ENCODE results near the gene CEACAM16.
A peak's percentile ranks its signal among the peaks of the same experiment; 100 is the strongest.

CEACAM16 gene

DNA sequence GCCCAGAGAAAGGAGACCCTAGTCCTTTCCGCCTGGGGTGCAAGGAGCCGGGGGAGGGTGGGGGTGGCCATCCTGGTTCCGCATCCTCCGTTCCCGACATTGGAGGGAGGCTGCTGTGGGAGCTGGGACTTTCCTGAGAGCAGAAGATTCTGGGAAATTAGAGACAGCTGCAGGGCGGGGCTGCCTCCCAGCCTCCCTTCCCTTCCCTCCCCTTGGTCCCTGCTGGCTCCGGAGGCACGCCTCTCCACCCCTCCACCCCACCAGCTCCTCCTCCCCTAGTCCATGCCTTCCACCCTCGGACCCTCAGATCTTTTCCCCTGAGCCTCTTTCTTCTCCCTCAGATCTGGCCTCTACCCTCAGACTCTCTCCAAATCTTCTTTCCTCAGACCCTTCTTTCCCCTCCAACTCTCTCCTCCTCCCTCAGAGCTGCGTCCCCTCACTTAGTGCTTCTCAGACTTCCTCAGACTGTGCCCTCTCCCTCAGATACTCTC, 46.4 kb downstream of the CEACAM16 start:
- DNase-seq (ENCODE audit: low read depth in 1 of 2, low spot score in 1 of 2), result no peak

DNA sequence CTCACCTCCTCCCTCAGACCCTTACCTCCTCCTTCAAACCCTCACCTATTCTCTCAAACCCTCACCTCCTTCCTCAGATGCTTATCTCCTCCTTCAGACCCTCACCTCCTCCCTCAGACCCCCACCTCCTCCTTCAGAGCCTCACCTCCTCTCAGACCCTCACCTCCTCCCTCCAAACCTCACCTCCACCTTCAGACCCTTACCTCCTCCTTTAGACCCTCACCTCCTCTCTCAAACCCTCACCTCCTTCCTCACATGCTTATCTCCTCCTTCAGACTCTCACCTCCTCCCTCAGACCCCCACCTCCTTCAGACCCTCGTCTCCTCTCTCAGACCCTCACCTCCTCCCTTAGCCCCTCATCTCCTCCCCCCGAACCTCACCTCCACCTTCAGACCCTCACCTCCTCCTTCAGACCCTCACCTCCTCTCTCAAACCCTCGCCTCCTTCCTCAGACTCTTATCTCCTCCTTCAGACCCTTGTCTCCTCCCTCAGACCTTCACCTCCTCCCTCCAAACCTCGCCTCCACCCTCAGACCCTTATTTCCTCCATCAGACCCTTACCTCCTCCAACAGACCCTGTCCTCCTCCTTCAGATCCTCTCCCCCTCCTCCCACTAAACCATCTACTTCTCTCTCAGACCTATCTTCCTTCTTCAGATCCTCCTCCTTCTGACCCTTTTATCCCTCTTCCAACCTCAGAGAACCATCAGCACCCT, 47.1 kb downstream of the CEACAM16 start:
- no peak for DNase-seq (ENCODE audit: low read depth in 1 of 2, low spot score in 1 of 2)

DNA sequence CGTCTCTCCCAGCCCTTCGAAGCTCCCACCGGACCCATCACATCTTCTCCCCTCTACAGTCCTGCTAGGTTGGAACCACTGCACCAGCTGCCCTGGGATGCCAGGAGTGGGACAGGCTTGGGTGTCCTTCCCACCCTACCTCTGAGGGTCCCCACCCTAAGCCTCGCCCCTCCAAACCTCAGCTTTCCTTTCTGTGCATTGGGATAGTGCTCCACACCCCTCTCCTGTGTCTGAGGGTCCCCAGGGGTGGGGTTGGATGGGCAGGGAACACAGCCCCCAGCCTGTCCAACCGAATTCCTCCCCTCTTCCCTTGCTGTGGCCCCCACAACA, 47.6 kb downstream of the CEACAM16 start:
- no peak for DNase-seq (ENCODE audit: low read depth in 1 of 2, low spot score in 1 of 2)

DNA sequence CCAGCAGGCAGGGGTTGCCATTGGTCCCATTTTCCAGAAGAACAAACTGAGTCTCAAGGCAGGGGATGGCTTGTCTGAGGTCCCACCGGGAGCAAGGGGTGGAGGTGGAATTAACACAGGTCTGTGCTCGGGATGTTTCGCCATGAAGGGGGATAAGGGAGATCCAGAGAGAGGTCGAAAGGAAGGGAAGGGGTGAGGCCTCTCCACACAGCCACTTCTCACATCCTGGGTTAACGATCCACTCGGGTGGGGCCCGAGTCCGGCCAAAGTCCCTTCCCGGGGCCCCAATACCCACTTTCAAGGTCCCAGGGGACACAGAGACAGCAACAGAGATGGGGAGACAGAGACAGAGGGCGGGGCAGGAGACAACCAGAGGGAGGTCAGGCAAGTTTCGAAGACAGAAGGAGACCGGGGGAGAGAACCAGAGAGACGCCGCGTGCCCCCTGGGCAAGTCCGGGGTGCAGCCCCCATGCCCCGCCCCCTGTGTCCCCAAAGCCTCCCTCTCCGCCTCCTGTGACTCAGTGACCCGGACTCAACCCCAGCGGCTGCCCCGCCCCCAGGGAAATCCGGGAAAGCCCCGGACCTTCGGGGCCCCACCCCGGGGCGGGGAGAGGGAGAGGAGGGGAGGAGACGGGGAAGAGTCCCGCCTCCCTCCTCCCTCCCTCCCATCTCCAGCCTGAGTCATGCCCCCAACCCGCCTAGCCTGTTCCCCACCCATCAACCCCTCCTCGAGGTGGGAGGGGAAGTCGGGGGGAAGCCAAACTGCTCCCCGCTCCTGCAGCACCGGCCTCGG, 48.2 kb downstream of the CEACAM16 start:
- peak; percentile 86 to 91 for DNase-seq (ENCODE audit: low read depth in 1 of 2, low spot score in 1 of 2)

DNA sequence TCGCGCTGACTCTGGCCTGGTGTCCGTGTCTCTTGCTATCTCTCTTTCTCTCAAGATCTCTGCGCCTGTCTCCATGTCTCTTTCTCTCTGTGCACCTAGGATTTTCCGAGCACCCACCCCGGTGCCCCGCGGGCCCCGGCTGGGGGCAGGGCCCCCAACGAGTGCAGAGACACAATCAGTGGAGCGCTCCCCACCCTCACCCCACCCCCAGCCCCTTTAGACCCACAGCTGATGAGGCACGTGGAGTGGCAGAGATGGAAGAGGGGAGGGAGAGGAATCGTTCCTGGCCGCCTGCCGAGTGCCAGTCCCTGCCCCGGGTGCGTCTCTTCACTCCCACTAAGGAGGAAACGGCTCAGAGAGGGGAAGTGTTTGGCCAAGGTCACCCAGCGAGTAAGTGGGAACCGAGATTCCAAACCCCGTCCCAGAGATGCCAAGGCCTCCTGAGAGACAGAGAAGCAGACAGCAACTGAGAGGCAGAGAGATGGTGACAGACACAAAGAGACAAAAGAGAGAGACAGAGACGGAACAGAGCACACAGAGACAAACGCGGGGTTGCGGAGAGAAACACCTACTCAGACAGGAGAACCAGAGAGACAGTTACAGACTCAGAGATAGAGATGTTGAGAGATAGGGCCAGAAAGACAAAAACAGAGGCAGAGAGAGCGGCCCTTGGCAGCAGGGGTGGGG, 48.9 kb downstream of the CEACAM16 start:
- peak in 1 of 2 donors; percentile 30 for DNase-seq (ENCODE audit: low read depth in 1 of 2, low spot score in 1 of 2)

DNA sequence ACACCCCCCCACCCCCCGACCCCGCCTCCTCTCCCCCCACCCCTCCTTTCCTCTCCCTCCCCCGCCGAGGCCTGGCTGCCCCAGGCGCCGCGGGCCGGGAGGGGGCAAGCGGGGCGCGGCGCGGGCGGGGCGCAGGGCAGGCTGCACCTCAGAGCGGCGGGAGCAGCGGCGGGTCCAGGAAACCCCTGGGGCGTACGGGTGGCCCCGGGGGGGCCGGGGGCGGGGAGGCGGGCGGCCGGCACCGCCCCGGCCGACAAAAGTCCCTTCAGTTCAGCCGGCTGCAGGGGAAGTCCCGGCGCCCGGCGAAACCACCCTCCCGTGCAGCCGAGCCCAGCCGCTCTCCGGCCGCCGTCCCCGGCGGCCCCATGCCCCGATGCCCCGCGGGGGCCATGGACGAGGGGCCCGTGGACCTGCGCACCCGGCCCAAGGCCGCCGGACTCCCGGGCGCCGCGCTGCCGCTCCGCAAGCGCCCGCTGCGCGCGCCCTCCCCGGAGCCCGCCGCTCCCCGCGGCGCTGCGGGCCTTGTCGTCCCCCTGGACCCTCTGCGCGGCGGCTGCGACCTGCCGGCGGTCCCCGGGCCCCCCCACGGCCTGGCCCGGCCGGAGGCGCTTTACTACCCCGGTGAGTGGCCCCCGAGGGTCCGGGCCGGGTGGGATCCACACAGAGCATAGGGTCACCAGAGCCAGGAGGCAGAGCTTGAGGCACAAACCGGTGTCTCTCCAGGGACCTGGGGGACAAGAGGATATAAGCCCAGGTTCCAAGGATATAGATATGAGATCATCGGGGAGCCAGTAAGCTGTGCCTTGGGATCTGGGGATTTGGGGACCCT, 49.7 kb downstream of the CEACAM16 start, which contains the start of gene BCL3:
BCL3 (plus strand) TSS at position 283 of the 829 bp plus-strand sequence; CDS start at position 366, 83 bp downstream.
- peak in 1 of 2 donors; percentile 36 for DNase-seq (ENCODE audit: low read depth in 1 of 2, low spot score in 1 of 2)

DNA sequence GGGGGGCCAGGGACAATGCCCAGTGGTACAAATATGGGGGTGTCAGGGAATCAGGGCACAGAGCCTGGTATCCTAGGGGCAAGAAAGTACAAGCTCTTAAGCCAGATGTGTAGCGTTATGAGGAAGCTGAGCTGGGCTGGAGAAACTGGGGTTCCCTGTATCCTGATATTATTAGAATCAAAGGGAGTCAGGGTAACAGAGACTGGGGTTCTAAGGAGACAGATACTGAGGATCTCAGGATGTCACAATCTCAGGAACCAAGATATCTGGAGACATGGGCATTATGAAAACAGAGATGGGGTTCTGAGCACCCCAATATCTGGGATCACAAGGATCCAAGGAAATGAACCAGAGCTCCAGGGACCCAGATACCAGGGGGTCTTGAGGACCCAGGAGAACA, 50.3 kb downstream of the CEACAM16 start:
- DNase-seq (ENCODE audit: low read depth in 1 of 2, low spot score in 1 of 2), result no peak

DNA sequence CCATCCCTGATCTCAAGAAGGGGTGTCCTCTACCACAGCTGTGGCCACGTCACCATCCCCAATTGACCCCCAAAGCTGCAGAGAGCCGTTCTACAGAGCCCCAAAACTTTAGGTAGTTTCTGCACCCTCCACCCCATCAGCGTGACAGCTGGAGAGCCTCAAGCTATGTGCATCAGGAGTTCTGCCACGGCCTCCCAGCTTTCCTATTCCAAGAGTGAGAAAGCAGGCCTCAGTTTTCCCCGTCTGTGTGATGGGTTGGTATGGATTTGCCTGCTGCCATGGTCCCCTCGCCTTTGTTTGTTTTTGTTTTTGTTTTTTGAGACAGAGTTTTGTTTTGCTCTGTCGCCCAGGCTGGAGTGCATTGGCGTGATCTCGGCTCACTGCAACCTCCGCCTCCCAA, 51.0 kb downstream of the CEACAM16 start:
- DNase-seq (ENCODE audit: low read depth in 1 of 2, low spot score in 1 of 2), result no peak

DNA sequence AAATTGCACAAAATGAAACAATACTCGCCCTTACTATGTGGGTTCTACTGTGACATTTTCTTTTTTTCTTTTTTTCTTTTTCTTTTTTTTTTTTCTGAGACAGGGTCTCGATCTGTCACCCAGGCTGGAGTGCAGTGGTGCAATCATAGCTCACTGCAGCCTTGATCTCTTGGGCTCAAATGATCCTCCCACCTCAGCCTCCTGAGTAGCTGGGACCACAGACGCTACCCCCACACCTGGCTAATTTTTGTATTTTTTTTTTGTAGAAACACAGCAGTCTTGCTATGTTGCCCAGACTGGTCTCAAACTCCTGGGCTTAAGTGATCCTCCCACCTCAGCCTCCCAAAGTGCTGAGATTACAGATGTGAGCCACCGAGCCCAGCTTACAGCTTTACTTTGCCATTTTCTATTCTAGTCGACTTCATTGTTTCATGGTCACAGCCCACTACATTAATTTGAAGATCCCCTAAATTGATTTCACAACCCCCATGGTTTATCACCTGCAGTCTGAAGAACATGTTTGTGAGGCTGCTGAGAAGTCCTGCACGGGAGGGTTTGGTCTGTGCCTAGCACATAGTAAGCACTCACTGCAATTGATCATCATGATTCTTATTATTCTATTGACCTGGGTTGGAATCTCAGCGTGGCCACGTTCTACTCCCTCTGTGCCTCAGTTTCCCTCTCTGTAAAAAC, 53.3 kb downstream of the CEACAM16 start:
- DNase-seq (ENCODE audit: low read depth in 1 of 2, low spot score in 1 of 2), result no peak

DNA sequence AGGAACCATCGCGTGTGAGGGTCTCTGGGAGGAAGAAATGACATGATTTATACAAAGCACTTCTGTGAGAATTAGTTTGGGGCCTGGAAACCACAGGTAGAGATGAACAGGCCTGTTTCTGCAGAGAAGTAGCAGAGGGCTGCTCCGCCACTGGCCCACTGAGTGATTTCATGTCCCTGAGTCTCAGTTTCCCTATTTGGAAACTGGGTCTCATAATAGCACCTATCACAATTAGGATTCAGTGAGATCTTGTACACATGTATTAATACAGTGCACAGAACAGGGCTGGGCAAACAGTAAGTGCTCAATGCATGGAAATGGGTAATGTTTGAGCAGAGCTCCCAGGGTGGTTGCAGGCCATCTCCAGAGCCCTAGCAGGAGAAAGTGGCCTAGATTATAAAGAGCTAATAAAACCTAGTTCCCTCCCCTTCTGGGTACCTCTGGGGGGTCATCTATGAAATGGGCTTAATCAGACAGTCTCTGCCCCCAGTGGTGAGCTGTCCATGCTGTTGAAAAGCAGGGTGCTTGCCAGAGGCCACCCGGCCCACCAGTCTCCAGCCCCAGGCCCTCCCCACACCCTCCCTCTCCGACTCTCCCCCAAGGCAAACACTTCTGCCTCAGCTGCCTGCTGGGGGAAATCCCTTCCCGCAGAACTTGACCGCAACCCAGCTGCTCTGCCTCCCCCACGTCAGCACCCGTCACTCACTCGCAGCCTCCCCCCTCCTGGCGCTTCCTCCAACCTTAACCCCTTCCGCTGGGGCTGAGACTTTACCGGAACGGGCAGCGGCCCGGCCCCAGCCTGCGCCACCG, 54.1 kb downstream of the CEACAM16 start:
- peak; percentile 77 to 92 for DNase-seq (ENCODE audit: low read depth in 1 of 2, low spot score in 1 of 2)

DNA sequence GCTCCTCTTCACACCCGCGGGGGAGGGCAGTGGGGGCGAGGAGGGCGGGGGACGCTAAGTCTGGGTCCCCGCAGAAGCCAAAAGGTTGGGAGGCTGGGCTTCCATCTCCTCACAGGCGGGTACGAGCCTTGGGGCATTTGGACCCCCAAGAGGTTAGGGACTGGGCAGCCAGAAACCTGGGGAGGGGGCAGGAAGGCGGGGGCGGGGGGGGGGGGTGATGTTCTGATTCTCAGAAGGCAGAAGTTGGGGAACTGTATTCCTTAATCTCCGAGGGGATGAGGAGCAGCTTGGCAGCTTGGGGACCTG, 54.6 kb downstream of the CEACAM16 start:
- no peak for DNase-seq (ENCODE audit: low read depth in 1 of 2, low spot score in 1 of 2)

DNA sequence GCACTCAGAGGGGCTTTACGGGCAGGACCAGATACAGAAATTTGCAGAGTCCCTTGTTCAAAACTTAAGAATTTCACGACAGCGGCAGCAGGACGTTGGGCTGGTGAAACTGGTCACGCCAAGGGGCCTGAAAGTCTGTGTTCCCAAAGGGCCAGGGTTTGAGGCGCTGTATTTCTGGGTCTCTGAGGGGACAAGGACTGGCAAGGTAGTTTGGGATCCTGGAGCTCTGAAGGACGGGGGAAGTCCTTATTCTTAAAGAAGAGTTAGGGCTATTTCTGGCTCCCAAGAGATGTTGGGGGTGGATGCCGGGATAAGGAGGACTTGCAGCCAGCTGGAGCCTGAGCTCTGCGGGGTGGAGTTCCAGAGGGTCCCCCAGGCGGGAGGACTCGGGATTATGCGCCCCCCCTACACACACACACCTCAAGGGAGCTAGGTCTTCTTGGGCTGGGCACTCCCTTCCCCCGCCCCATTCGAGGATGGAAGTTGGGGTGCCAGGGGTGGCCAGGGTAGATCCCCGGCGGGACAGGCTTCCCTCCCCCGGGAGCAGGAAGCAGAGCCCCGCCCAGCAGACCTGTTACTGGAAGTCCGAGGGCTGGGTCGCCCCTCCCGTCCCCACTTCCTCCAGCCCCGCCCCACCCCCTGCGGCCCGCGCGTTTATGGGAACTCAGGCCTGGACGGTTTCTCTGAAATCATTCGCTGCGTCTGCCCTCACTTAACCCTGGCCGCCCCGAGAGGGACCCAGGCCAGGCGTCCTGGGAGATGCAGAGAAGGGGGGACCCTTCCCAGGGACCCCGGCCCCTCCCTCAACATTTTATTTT, 55.2 kb downstream of the CEACAM16 start:
- DNase-seq (ENCODE audit: low read depth in 1 of 2, low spot score in 1 of 2), result peak; percentile 38 to 63

DNA sequence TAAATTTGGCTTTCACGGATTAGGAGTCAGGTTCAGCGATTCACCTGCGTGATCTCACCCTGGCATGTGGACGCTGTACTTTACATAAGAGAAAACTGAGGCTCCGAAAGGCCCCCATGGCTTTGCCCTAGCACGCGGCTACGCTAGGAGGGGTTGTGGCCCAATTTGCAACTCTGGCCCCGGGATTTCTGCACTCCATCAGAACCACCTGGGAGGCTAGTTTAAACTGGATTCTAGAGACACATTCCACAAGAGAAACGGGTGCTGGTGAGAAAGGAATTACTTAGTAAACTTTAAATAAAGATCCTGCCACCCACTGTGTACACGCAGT, 55.8 kb downstream of the CEACAM16 start:
- no peak for DNase-seq (ENCODE audit: low read depth in 1 of 2, low spot score in 1 of 2)

DNA sequence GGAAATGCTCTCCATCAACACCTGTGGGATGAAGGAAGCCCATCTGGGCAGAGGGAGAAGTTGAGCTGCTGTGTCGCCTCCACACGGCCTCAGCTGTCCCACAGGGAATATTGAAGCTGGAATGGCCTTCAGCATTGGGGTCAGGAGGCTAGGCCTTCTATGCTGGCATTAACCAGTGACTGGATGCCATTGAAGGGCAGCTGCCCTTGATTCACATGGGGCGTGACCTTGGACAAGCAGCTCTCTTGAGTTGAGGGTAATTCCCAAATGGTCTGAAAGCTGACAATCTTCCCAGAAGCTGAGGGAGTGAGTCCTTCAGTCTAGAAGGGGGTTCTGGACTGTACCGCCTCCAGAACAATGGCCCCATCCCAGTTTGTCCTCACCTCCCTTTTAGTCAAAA, 56.3 kb downstream of the CEACAM16 start:
- DNase-seq (ENCODE audit: low read depth in 1 of 2, low spot score in 1 of 2), result no peak

DNA sequence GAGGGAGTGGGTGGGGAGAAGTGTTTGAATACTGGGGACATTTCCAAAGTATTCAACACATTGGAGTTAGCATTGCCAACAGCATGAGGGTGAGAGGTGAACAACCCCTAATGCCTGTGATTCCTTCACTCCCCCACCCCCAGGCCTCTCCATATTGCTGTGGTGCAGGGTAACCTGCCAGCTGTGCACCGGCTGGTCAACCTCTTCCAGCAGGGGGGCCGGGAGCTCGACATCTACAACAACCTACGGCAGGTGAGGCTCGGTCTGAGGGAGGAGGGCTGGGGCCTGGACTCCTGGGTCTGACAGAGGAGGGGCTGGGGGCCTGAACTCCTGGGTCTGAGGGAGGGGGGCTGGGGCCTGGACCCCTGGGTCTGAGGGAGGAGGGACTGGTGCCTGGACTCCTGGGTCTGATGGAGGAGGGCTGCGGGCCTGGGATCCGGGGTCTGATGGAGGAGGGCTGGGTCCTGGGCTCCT, 57.2 kb downstream of the CEACAM16 start:
- no peak for DNase-seq (ENCODE audit: low read depth in 1 of 2, low spot score in 1 of 2)

DNA sequence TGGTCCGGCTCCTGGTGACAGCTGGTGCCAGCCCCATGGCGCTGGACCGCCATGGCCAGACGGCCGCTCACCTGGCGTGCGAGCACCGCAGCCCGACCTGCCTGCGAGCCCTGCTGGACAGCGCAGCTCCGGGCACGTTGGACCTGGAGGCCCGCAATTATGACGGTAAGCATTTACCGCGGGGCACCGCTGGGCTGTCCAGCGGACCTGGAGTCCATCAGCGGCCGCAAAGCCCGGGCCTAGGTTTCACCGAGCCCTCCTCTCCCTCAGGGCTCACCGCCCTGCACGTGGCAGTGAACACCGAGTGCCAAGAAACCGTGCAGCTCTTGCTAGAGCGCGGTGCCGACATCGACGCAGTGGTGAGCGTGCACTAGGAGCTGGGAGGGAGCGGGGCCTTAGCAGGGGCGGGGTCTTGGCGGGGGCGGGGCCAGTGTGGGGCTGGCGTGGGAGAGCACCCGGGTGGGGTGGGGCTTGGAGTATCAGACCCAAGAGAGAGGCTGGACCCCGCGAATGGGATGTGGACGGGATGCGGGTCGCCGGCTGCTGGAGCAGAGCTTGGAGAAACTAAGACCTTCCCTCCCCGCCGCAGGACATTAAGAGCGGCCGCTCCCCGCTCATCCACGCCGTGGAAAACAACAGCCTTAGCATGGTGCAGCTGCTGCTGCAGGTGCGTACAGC, 58.2 kb downstream of the CEACAM16 start:
- no peak for DNase-seq (ENCODE audit: low read depth in 1 of 2, low spot score in 1 of 2)

DNA sequence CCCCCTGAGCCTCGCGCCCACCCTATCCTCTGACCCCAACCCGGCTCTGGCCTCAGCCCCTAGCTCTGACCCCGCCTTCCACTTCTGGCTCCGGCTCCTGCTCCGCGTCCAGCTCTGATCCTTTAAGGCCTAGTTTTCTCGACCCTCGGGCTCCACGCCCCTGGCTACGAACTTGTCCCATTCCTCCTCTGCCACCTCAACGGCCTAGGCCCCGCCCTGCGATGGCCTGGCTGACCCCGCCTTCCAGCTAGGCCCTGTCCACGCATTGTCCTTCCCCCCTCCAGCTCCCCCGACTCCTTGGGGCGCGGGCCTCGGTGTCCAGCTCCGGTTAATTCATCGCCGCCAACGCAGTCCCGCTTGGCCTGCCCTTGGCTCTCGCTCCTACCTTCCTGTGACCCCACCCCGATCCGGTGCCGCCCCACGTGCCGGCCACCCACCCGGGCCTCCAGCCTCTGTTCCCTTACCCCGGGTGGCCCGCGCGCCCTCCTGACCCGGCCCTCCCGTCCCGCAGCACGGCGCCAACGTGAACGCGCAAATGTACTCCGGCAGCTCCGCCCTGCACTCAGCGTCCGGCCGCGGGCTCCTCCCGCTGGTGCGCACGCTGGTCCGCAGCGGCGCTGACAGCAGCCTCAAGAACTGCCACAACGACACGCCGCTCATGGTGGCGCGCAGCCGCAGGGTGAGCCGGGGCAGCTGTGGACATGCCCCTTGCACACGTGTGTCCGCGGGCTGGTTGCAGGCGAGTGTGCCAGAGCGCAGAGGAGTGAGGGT, 59.0 kb downstream of the CEACAM16 start:
- DNase-seq (ENCODE audit: low read depth in 1 of 2, low spot score in 1 of 2), result no peak

DNA sequence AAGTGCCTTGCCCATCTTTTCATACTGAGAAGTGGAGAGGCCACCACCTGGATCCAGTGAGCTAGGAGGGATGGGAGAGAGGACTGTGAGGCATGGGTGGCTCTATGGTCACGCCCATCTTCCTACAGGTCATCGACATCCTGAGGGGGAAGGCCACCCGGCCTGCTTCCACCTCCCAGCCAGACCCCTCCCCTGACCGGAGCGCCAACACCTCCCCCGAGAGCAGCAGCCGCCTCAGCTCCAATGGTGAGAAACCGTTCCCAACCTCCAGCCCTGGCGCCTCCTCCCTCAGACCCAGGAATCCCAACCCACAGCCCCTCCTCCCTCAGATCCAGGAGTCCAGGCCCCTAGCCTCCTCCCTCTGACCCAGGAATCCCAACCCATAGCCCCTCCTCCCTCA, 59.6 kb downstream of the CEACAM16 start:
- no peak for DNase-seq (ENCODE audit: low read depth in 1 of 2, low spot score in 1 of 2)

Data from activated CD4-positive, alpha-beta T cell treated with anti-CD3 and anti-CD28 coated beads, Interleukin-2, amount 50 U/mL, for 24 hours (primary cell).